Sigmoid colon (tissue), 3 donors: ENCODE data around the gene PRCC.

Source experiments
- CTCF ChIP-seq, 4 experiments: fragments of 450-650 bp in 3 of 4; fragments of 200-600 bp in 1 of 4; IDR thresholded peaks; one replicate each; pipeline ENCODE4 v1.5.1; 2016 to 2019; ENCODE audit warnings: antibody characterized with exemption in 4 of 4, mild to moderate bottlenecking in 3 of 4, moderate library complexity in 2 of 4
- POLR2A ChIP-seq, 2 donors: fragments of 450-650 bp; IDR thresholded peaks; one replicate each; pipeline ENCODE4 v1.6.1; 2016; ENCODE audit warnings: antibody characterized with exemption in 2 of 2, mild to moderate bottlenecking in 2 of 2, moderate library complexity in 2 of 2

GRCh38 chr1:156802421-156802935 lies 35.1 kb downstream of the PRCC start:
- no peak for TF ChIP-seq CTCF (IDR thresholded peaks at IDR 0.05)
- TF ChIP-seq POLR2A (IDR thresholded peaks at IDR 0.05) = no peak
